AG08396 (cell line): ENCODE measurements around the gene EXT2.

Source experiments
- DNase-seq: peaks from one replicate; pipeline ENCODE4 v3.0.0; 2012; ENCODE audit warnings: low spot score, mixed read lengths

The EXT2 gene

GRCh38 chr11:44205352-44205751 lies 109.9 kb downstream of the EXT2 start:
- no peak for DNase-seq

GRCh38 chr11:44205836-44206235 lies 110.4 kb downstream of the EXT2 start:
- no peak for DNase-seq

GRCh38 chr11:44207292-44207691 lies 111.8 kb downstream of the EXT2 start:
- no peak for DNase-seq

GRCh38 chr11:44208976-44209603 lies 113.6 kb downstream of the EXT2 start:
- DNase-seq = no peak

- no peak for DNase-seq
Observed at GRCh38 chr11:44212128-44212527, 116.7 kb downstream of the EXT2 start.

- DNase-seq = no peak
Observed at GRCh38 chr11:44213148-44213547, 117.7 kb downstream of the EXT2 start.

- DNase-seq = no peak
Observed at GRCh38 chr11:44217432-44217831, 122.0 kb downstream of the EXT2 start.

- DNase-seq = no peak
Observed at GRCh38 chr11:44219830-44220796, 124.6 kb downstream of the EXT2 start.

GRCh38 chr11:44221456-44221855 lies 126.0 kb downstream of the EXT2 start:
- DNase-seq = no peak

- no peak for DNase-seq
Observed at GRCh38 chr11:44221992-44222391, 126.5 kb downstream of the EXT2 start.

GRCh38 chr11:44223238-44223637 lies 127.8 kb downstream of the EXT2 start:
- DNase-seq = no peak

- no peak for DNase-seq
Observed at GRCh38 chr11:44224867-44225501, 129.5 kb downstream of the EXT2 start.

- DNase-seq = no peak
Observed at GRCh38 chr11:44226490-44226889, 131.0 kb downstream of the EXT2 start.

GRCh38 chr11:44226945-44227344 lies 131.5 kb downstream of the EXT2 start:
- DNase-seq = no peak

- no peak for DNase-seq
Observed at GRCh38 chr11:44228379-44228778, 132.9 kb downstream of the EXT2 start.

- no peak for DNase-seq
Observed at GRCh38 chr11:44229098-44229497, 133.6 kb downstream of the EXT2 start.

GRCh38 chr11:44229624-44230023 lies 134.1 kb downstream of the EXT2 start:
- peak; percentile 51 for DNase-seq

GRCh38 chr11:44235765-44236201 lies 140.3 kb downstream of the EXT2 start:
- no peak for DNase-seq

GRCh38 chr11:44236296-44236695 lies 140.8 kb downstream of the EXT2 start:
- DNase-seq = no peak

GRCh38 chr11:44237156-44237555 lies 141.7 kb downstream of the EXT2 start:
- DNase-seq = no peak

GRCh38 chr11:44241851-44242250 lies 146.4 kb downstream of the EXT2 start:
- no peak for DNase-seq

GRCh38 chr11:44243086-44243485 lies 147.6 kb downstream of the EXT2 start:
- no peak for DNase-seq
